ENCODE data around the gene ENTPD8.

DNA sequence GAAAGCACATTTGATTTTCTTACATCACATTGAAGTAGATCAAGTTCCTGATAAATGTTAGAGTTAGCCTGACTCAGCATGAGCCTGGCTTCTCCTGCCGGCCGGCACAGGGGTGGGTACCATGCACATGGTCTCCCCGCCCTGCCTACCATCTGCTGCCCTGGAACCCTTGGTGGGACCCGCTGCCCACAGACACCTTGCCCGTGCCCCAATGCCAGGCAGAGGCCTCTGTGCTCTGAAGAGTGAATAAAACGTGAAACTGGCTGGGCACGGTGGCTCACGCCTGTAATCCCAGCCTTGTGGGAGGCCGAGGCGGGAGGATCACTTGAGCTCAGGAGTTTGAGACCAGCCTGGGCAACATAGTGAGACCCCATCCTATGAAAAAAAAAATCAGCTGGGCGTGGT lies 35.5 kb downstream of the ENTPD8 start:
- TF ChIP-seq SNAPC2 (CRISPR knock-in tag; IDR thresholded peaks at IDR 0.05) (no peak), ETV6 (CRISPR knock-in tag; conservative IDR thresholded peaks at IDR 0.05) (no peak), ZNF383 (CRISPR knock-in tag; IDR thresholded peaks at IDR 0.05; ENCODE audit: borderline replicate concordance) (no peak), EZH2 (conservative IDR thresholded peaks at IDR 0.05; ENCODE audit: low read depth, low read length) (no peak), POLR2A (IDR thresholded peaks at IDR 0.05; ENCODE audit: insufficient read depth in 1 of 2, low read depth in 2 of 2, low read length in 2 of 2) (no peak)
- TF ChIP-seq, protein P1, sequence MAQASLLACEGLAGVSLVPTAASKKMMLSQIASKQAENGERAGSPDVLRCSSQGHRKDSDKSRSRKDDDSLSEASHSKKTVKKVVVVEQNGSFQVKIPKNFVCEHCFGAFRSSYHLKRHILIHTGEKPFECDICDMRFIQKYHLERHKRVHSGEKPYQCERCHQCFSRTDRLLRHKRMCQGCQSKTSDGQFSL (CRISPR knock-in tag; IDR thresholded peaks at IDR 0.05): no peak
